T1000 (cell line): ENCODE results near the gene ALK.

Experiments used
- DNase-seq: peaks from one replicate; lab custom pipeline; 2025; ENCODE audit warnings: mixed read lengths; lab: John Stamatoyannopoulos, UW

ALK gene

GRCh38 chr2:29714333-29714732, 207.1 kb downstream of the ALK start:
- DNase-seq = no peak

GRCh38 chr2:29706171-29706720, 215.1 kb downstream of the ALK start:
- DNase-seq = no peak

- DNase-seq = no peak
Observed at GRCh38 chr2:29705616-29706015, 215.8 kb downstream of the ALK start.

- no peak for DNase-seq
Observed at GRCh38 chr2:29703336-29703735, 218.1 kb downstream of the ALK start.

GRCh38 chr2:29702276-29702675, 219.1 kb downstream of the ALK start:
- DNase-seq = no peak

- DNase-seq = no peak
Observed at GRCh38 chr2:29700560-29700959, 220.8 kb downstream of the ALK start.

- DNase-seq = no peak
Observed at GRCh38 chr2:29699045-29699444, 222.3 kb downstream of the ALK start.

- no peak for DNase-seq
Observed at GRCh38 chr2:29698216-29698615, 223.2 kb downstream of the ALK start.

- DNase-seq = no peak
Observed at GRCh38 chr2:29697715-29698114, 223.7 kb downstream of the ALK start.

- no peak for DNase-seq
Observed at GRCh38 chr2:29697181-29697580, 224.2 kb downstream of the ALK start.

- no peak for DNase-seq
Observed at GRCh38 chr2:29694741-29695140, 226.6 kb downstream of the ALK start.

- DNase-seq = no peak
Observed at GRCh38 chr2:29691391-29691950, 229.9 kb downstream of the ALK start.

GRCh38 chr2:29689666-29690065, 231.7 kb downstream of the ALK start:
- DNase-seq = no peak

GRCh38 chr2:29688429-29688828, 233.0 kb downstream of the ALK start:
- no peak for DNase-seq

GRCh38 chr2:29687121-29687520, 234.3 kb downstream of the ALK start:
- DNase-seq = no peak

GRCh38 chr2:29676886-29677453, 244.4 kb downstream of the ALK start:
- no peak for DNase-seq

- no peak for DNase-seq
Observed at GRCh38 chr2:29664578-29664977, 256.8 kb downstream of the ALK start.

GRCh38 chr2:29663268-29663667, 258.1 kb downstream of the ALK start:
- DNase-seq = no peak

- DNase-seq = no peak
Observed at GRCh38 chr2:29662861-29663260, 258.5 kb downstream of the ALK start.

GRCh38 chr2:29660201-29660600, 261.2 kb downstream of the ALK start:
- no peak for DNase-seq

GRCh38 chr2:29659178-29659577, 262.2 kb downstream of the ALK start:
- no peak for DNase-seq

GRCh38 chr2:29657674-29658073, 263.7 kb downstream of the ALK start:
- DNase-seq = no peak

- DNase-seq = no peak
Observed at GRCh38 chr2:29655391-29656086, 265.8 kb downstream of the ALK start.
